SK-N-SH (cell line): ENCODE data around the gene TDRD1.

Experiments used
- CHD2 ChIP-seq: fragments of 150-350 bp; IDR thresholded peaks from 2 replicates; pipeline ENCODE4 v1.6.1; 2018; ENCODE audit warnings: low read length; ENCODE audit not compliant: partially characterized antibody
- CTCF ChIP-seq: fragments of 200-600 bp; sonication (generic); IDR thresholded peaks from 2 replicates; pipeline ENCODE4 v1.6.1; 2017; ENCODE audit warnings: antibody characterized with exemption, mild to moderate bottlenecking, moderate library complexity
- ELF1 ChIP-seq: IDR thresholded peaks from 2 replicates; pipeline ENCODE4 v1.4.0; 2012
- EP300 ChIP-seq, 2 experiments: IDR thresholded peaks; 2 replicates each; pipeline versions ENCODE4 v1.4.0 to v1.6.1; 2012; ENCODE audit warnings: borderline replicate concordance in 1 of 2, low read depth in 1 of 2, low read length in 1 of 2
- EZH2phosphoT487 ChIP-seq: fragments of 200-600 bp; sonication (generic); IDR thresholded peaks from 2 replicates; pipeline ENCODE4 v1.6.1; 2017; ENCODE audit warnings: low read depth, mixed run types, mild to moderate bottlenecking, antibody characterized with exemption, moderate library complexity, borderline replicate concordance
- GABPA ChIP-seq: IDR thresholded peaks from 2 replicates; pipeline ENCODE4 v1.4.0; 2012; ENCODE audit warnings: low read depth, mild to moderate bottlenecking
- MAX ChIP-seq: IDR thresholded peaks from 2 replicates; pipeline ENCODE4 v1.4.0; 2012; ENCODE audit warnings: low read depth
- MXI1 ChIP-seq: IDR thresholded peaks from 2 replicates; pipeline ENCODE4 v1.6.1; 2012; ENCODE audit warnings: mild to moderate bottlenecking, low read depth, low read length, improper control_type of control experiment
- POLR2AphosphoS5 ChIP-seq: IDR thresholded peaks from 2 replicates; pipeline ENCODE4 v1.6.1; 2012; ENCODE audit warnings: low read depth, low read length
- REST ChIP-seq: IDR thresholded peaks from 2 replicates; pipeline ENCODE4 v1.6.1; 2012; ENCODE audit warnings: mild to moderate bottlenecking, low read depth, low read length, moderate library complexity
- SMC3 ChIP-seq: IDR thresholded peaks from 2 replicates; pipeline ENCODE4 v1.6.1; 2012; ENCODE audit warnings: low read depth, low read length, improper control_type of control experiment
- TAF1 ChIP-seq: IDR thresholded peaks from 2 replicates; pipeline ENCODE4 v1.6.1; 2012; ENCODE audit warnings: low read depth, mild to moderate bottlenecking, low read length, moderate library complexity, borderline replicate concordance
- TCF12 ChIP-seq: IDR thresholded peaks from 2 replicates; pipeline ENCODE4 v1.4.0; 2012
- YY1 ChIP-seq: IDR thresholded peaks from 2 replicates; pipeline ENCODE4 v1.4.0; 2012; ENCODE audit warnings: low read depth, mild to moderate bottlenecking

DNA sequence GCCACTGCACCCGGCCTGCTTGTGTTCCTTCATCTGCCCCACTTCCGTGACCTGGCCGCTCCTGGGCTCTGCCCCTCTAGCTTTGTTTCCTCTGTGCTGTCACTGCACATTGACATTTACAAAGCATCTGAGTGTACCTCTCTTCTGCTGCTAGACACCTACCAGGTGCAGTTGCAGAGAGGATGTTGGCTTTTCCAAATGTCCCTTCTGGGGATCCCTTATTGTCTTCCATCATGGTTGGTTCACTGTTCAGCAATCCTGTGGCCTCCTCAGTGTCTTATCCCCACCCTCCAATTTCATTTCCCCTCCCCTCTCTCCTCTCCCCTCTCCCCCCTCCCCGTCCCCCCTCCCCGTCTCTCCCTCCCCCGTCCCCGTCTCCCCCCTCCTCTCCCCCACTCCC is 73.7 kb downstream of the TDRD1 start:
- TF ChIP-seq YY1 (no peak), ELF1 (no peak), CHD2 (no peak), TAF1 (no peak), CTCF (no peak), MAX (no peak), REST (no peak), EP300 (IDR thresholded peaks at IDR 0.05; ENCODE audit: borderline replicate concordance in 1 of 2, low read depth in 1 of 2, low read length in 1 of 2) (no peak), POLR2AphosphoS5 (no peak), SMC3 (no peak), TCF12 (no peak), EZH2phosphoT487 (no peak), MXI1 (no peak), GABPA (no peak)
